Right lung (tissue), 10 donors: ENCODE data around the gene GTF2H4. TPM values are rescaled to one million over a fixed set of nuclear protein-coding genes. Genes with fewer than 3 reads are reported as not detected.
"Not testable (repeated sequence)": the region's sequence is repeated elsewhere in the genome, so short reads cannot be mapped to it uniquely, and the experiment has no call there.

Source experiments
- DNase-seq, 2 donors: peaks; one replicate each; pipeline ENCODE4 v3.0.0-alpha.2; 2013
- long read RNA-seq, 8 donors: transcript quantifications; one replicate each; lab custom pipeline, GENCODE V29; 2026
- polyA plus RNA-seq, 5 donors: library from polyadenylated mRNA; unstranded; fragments of 120-200 nt; gene quantifications; one replicate each; pipeline versions ENCODE4 v1.2.1 to v1.2.3, GENCODE V29; 2013; ENCODE audit warnings: inconsistent platforms in 1 of 5, low replicate concordance in 1 of 5; ENCODE audit not compliant: insufficient read length in 5 of 5, insufficient read depth in 1 of 5

Gene GTF2H4
- polyA plus RNA-seq, result 10 to 100 TPM; 39.8 to 56.2 (median 45.0) TPM
- long read RNA-seq, donor 1, partial matches to known transcripts, result 0 of 10 reads
- long read RNA-seq, donor 1, other reads (novel, unspliced or antisense), result 0 of 10 reads
- long read RNA-seq, donor 2, transcript GTF2H4-201 (14 exons, 1,735 nt), result major isoform, 6 of 13 reads
- long read RNA-seq, donor 2, partial matches to known transcripts, result 5 of 13 reads
- long read RNA-seq, donor 2, other reads (novel, unspliced or antisense), result 0 of 13 reads
- long read RNA-seq, donor 3, transcript GTF2H4-201 (14 exons, 1,735 nt), result major isoform, 6 of 10 reads
- long read RNA-seq, donor 3, partial matches to known transcripts, result 0 of 10 reads
- long read RNA-seq, donor 3, other reads (novel, unspliced or antisense), result 0 of 10 reads
- long read RNA-seq, donor 4, partial matches to known transcripts, result 0 of 7 reads
- long read RNA-seq, donor 4, other reads (novel, unspliced or antisense), result 0 of 7 reads
- long read RNA-seq, donor 5, partial matches to known transcripts, result 5 of 9 reads
- long read RNA-seq, donor 5, other reads (novel, unspliced or antisense), result 0 of 9 reads
- long read RNA-seq, donor 6, transcript GTF2H4-201 (14 exons, 1,735 nt), result major isoform, 7 of 9 reads
- long read RNA-seq, donor 6, partial matches to known transcripts, result 0 of 9 reads
- long read RNA-seq, donor 6, other reads (novel, unspliced or antisense), result 0 of 9 reads
- long read RNA-seq, donor 7, partial matches to known transcripts, result 5 of 10 reads
- long read RNA-seq, donor 7, other reads (novel, unspliced or antisense), result 0 of 10 reads
- long read RNA-seq, donor 8, partial matches to known transcripts, result 0 of 5 reads
- long read RNA-seq, donor 8, other reads (novel, unspliced or antisense), result 0 of 5 reads

GRCh38 chr6:30907758-30908591, at the start of gene GTF2H4:
Gene GTF2H4, plus strand, starts transcription at chr6:30908207.
- DNase-seq, result peak; percentile 95 to 96

- DNase-seq, result not testable (repeated sequence)
These were observed 48.3 kb upstream of the GTF2H4 start for GRCh38 chr6:30859726-30860125.

GRCh38 chr6:30861257-30862048, 46.6 kb upstream of the GTF2H4 start:
- no peak for DNase-seq

GRCh38 chr6:30862156-30862875, 45.7 kb upstream of the GTF2H4 start:
- no peak for DNase-seq

GRCh38 chr6:30864325-30864724, 43.7 kb upstream of the GTF2H4 start:
- DNase-seq, result no peak

- DNase-seq, result not testable (repeated sequence)
These were observed 38.7 kb upstream of the GTF2H4 start for GRCh38 chr6:30869241-30869749.

- no peak for DNase-seq
These were observed 37.5 kb upstream of the GTF2H4 start for GRCh38 chr6:30870546-30870945.

- no peak for DNase-seq
These were observed 36.3 kb upstream of the GTF2H4 start for GRCh38 chr6:30871592-30872183.

- DNase-seq, result no peak
These were observed 34.8 kb upstream of the GTF2H4 start for GRCh38 chr6:30873137-30873640.

GRCh38 chr6:30873795-30874194, 34.2 kb upstream of the GTF2H4 start:
- not testable (repeated sequence) for DNase-seq

- DNase-seq, result no peak
These were observed 32.6 kb upstream of the GTF2H4 start for GRCh38 chr6:30875244-30876038.

GRCh38 chr6:30876039-30876730, 31.8 kb upstream of the GTF2H4 start:
- DNase-seq, result peak in 1 of 2 donors; percentile 31

GRCh38 chr6:30877419-30878262, 30.4 kb upstream of the GTF2H4 start:
- peak; percentile 85 to 88 for DNase-seq

- no peak for DNase-seq
These were observed 28.2 kb upstream of the GTF2H4 start for GRCh38 chr6:30879684-30880427.

GRCh38 chr6:30880698-30881252, 27.2 kb upstream of the GTF2H4 start:
- DNase-seq, result peak; percentile 50 to 55
